Testis (tissue), 2 donors: ENCODE measurements around the gene ERP27.

ENCODE experiments used
- CTCF ChIP-seq, 3 experiments: fragments of 450-650 bp in 2 of 3; fragments of 200-600 bp in 1 of 3; sonication (generic) in 1 of 3; IDR thresholded peaks; one replicate each; pipeline ENCODE4 v1.5.1; 2016 to 2019; ENCODE audit warnings: antibody characterized with exemption in 3 of 3, mild to moderate bottlenecking in 2 of 3, moderate library complexity in 1 of 3
- POLR2A ChIP-seq: fragments of 450-650 bp; IDR thresholded peaks from one replicate; pipeline ENCODE4 v1.6.1; 2017; ENCODE audit warnings: antibody characterized with exemption, mild to moderate bottlenecking, moderate library complexity

- TF ChIP-seq CTCF (IDR thresholded peaks at IDR 0.05) = peak in 1 of 3 experiments; percentile 40
- TF ChIP-seq POLR2A = no peak
Measured at GRCh38 chr12:14930299-14930698, 8.0 kb downstream of the ERP27 start.
